IPS-20b (cell line): ENCODE results near the gene CCL7.

Experiments
- H3K27ac ChIP-seq: one replicate; pipeline ENCODE4 v1.5.1; 2013; ENCODE audit warnings: low read length
- H3K27me3 ChIP-seq: 2 replicates; pipeline ENCODE4 v1.6.1; 2013; ENCODE audit warnings: mild to moderate bottlenecking, low read length, inconsistent platforms; ENCODE audit not compliant: insufficient read depth
- H3K36me3 ChIP-seq: 2 replicates; pipeline ENCODE4 v1.6.1; 2013; ENCODE audit warnings: low read depth, mild to moderate bottlenecking, inconsistent platforms, low read length, moderate library complexity; ENCODE audit not compliant: insufficient read depth
- H3K4me1 ChIP-seq: 2 replicates; pipeline ENCODE4 v1.6.1; 2013; ENCODE audit warnings: mild to moderate bottlenecking, control low read depth, inconsistent platforms, low read length, moderate library complexity; ENCODE audit not compliant: insufficient read depth
- H3K4me3 ChIP-seq: 2 replicates; pipeline ENCODE4 v1.5.1; 2013; ENCODE audit warnings: mild to moderate bottlenecking, low read length, inconsistent platforms
- H3K9ac ChIP-seq: 2 replicates; pipeline ENCODE4 v1.6.1; 2013; ENCODE audit warnings: low read depth, mild to moderate bottlenecking, inconsistent platforms, low read length, moderate library complexity
- H3K9me3 ChIP-seq: 2 replicates; pipeline ENCODE4 v1.6.1; 2013; ENCODE audit warnings: mild to moderate bottlenecking, low read depth, low read length, inconsistent platforms; ENCODE audit not compliant: insufficient read depth

The CCL7 gene

GRCh38 chr17:34234616-34235015 lies 35.4 kb upstream of the CCL7 start:
- peaks cover 4% of the 10 kb centered on the region for H3K4me1 ChIP-seq
- no peaks in the 10 kb centered on the region for H3K27me3 ChIP-seq
- peaks cover 12% of the 10 kb centered on the region; the same call in 1 of the 2 replicates for H3K9me3 ChIP-seq
- H3K9ac ChIP-seq: no peak overlapping the region; the same call in 1 of the 2 replicates
- H3K36me3 ChIP-seq: no peaks in the 10 kb centered on the region
- no peak overlapping the region for H3K4me3 ChIP-seq
- H3K27ac ChIP-seq: no peak overlapping the region

- Histone ChIP-seq H3K9ac (no peak overlapping the region; the same call in 1 of the 2 replicates), H3K36me3 (no peaks in the 10 kb centered on the region), H3K4me1 (peaks cover 4% of the 10 kb centered on the region), H3K4me3 (no peak overlapping the region), H3K27ac (no peak overlapping the region), H3K27me3 (no peaks in the 10 kb centered on the region), H3K9me3 (peaks cover 3% of the 10 kb centered on the region; the same call in 1 of the 2 replicates)
Observed at GRCh38 chr17:34235389-34236028, 34.5 kb upstream of the CCL7 start.

DNA sequence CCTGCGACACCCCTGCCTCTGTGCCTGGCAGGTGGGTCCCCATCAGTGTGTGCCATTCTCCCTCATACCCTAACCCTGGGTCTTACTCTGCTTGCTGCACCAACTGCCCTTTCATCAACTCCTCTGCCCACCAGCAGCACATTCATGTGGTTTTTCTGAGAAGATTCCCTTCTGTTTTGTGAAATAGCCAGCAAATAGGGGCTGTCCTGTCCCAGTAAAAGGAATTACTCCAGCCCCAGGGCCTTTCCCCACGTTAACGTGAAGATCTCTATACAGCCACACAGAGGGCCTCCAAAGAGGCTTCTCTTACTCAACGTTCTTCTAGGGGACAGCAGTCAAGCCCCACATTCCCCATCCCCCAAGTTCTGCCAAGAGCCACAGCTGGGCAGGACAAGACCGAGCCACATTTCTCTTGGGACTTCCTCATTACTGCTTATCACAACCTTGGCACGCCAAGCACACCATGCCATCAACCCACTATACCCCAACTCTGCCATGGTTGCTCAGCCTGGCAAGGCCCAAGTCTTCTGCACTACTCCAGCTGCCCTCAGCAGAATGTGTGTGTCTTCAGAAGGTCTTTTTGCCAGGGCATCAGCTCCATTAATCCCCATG lies 33.6 kb upstream of the CCL7 start:
- H3K27ac ChIP-seq: no peak overlapping the region
- H3K27me3 ChIP-seq: no peaks in the 10 kb centered on the region
- H3K36me3 ChIP-seq: no peaks in the 10 kb centered on the region
- no peak overlapping the region for H3K9ac ChIP-seq
- H3K9me3 ChIP-seq: no peaks in the 10 kb centered on the region
- peaks cover 4% of the 10 kb centered on the region for H3K4me1 ChIP-seq
- H3K4me3 ChIP-seq: no peak overlapping the region

DNA sequence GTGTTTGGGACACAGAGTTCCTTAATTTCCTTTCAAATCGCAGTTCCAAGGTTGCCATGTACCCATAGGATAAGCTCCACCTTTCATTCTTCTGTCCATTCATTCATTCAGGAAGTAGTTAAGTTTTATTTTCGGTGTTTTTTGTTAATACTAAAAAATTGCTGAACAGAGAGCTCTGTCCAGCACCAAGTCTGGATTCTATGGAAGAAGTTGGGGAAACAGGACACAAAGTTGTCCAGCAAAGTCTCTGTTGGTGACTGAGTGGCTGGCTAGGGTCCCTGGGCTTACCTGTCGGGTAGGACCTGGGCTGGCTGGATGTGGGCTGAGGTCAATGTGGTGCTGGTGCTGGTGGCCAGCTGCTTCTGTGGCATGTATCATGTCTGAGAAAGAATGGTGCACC lies 32.6 kb upstream of the CCL7 start:
- no peaks in the 10 kb centered on the region for H3K36me3 ChIP-seq
- H3K4me1 ChIP-seq: peaks cover 7% of the 10 kb centered on the region
- H3K9ac ChIP-seq: no peak overlapping the region
- no peak overlapping the region for H3K4me3 ChIP-seq
- no peaks in the 10 kb centered on the region for H3K9me3 ChIP-seq
- H3K27ac ChIP-seq: no peak overlapping the region
- H3K27me3 ChIP-seq: no peaks in the 10 kb centered on the region

DNA sequence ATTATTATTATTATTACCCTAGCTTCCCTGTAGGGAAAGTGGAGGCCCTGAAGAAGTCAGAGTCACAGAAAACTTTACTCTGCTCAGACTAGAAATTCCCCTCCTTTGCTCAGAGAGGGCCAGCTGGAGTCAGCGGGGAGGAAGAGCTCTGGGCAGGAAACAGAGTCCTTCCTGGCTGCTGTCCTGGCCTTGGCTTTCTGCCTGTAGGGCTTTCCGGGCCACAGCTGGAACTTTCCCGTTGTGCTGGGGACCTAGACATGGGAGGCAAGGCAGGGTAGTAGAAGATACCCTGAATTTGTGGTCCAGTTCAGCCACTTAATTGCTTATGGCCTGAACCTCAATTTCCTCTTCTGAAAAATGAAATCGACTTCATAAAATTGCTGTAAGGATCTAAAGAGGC lies 29.0 kb upstream of the CCL7 start:
- H3K4me3 ChIP-seq: no peak overlapping the region
- no peaks in the 10 kb centered on the region for H3K36me3 ChIP-seq
- H3K27me3 ChIP-seq: no peaks in the 10 kb centered on the region
- no peak overlapping the region for H3K27ac ChIP-seq
- peaks cover 3% of the 10 kb centered on the region; the same call in 1 of the 2 replicates for H3K4me1 ChIP-seq
- H3K9me3 ChIP-seq: no peaks in the 10 kb centered on the region
- no peak overlapping the region for H3K9ac ChIP-seq

- Histone ChIP-seq H3K9ac (no peak overlapping the region), H3K27me3 (no peaks in the 10 kb centered on the region), H3K36me3 (no peaks in the 10 kb centered on the region), H3K4me3 (no peak overlapping the region), H3K27ac (no peak overlapping the region), H3K4me1 (peaks cover 3% of the 10 kb centered on the region; the same call in 1 of the 2 replicates), H3K9me3 (no peaks in the 10 kb centered on the region)
Observed at GRCh38 chr17:34242587-34243363, 27.2 kb upstream of the CCL7 start.

DNA sequence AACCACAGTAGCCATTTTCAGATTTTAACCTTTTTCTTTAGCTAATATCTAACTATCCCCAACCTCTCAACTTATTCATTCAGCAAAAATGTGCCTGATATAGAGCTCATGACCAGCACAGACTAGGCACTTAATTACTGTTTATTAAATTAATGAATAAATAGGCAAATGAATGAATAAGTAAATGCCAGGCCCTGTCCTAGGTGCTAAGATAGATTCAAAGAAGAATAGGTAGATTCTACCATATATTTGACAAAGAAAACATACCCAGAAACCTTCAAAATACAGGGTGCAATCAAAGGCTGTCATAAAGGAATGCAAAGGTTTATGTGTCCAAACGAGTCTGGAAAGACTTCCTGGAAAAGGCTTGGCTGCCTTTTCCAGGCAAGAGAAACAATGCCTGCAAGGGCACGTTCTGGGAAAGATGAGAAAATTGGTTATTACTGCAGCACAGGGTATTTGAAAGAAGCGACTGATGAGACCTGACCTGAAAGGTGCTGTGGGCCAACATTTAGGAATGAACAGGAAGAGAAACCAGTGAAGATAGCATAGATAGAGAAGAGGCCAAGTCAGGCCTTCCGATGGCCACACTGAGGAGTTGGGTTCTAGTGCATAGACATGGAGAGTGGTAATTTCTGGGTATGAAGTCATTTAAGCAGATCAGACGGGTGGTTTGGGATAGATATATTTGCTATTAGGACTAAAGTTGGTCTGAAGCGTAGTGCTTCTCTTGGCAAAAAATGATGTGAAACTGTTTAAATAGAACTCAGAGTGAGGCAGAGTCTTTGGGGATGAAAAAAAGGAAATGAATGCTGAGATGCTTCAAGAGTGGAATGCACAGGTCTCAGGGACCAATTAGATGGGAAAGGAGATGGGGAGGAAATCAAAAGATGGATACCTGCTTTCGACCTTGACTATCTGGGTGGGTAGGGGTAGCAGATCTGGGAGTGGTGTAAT lies 26.4 kb upstream of the CCL7 start:
- H3K9me3 ChIP-seq: no peaks in the 10 kb centered on the region
- H3K4me1 ChIP-seq: peaks cover 3% of the 10 kb centered on the region; the same call in 1 of the 2 replicates
- H3K27me3 ChIP-seq: no peaks in the 10 kb centered on the region
- H3K9ac ChIP-seq: no peak overlapping the region
- no peak overlapping the region for H3K27ac ChIP-seq
- no peak overlapping the region for H3K4me3 ChIP-seq
- no peaks in the 10 kb centered on the region for H3K36me3 ChIP-seq

DNA sequence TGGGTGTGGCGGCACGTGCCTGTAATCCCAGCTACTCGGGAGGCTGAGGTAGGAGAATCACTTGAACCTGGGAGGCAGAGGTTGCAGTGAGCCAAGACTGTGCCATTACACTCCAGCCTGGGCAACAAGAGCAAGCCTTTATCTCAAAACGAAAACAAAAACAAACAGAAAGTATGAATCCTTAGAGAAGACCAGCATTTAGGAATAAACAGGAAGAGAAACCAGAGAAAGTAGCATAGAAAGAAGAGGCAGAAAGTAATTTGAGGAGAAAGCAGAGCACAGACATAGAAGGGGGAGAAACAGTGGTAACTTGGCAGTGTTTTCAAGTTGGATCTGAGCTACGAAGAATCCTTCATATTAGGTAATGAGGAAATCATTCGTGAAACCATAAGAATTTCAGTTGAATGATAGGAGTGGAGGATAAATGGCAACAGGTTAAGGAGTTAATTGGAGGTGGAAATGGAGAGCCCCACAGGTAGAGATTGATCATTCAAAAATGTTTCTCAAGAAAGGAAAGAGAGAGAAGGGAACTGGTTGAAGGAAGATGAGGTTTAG lies 24.6 kb upstream of the CCL7 start:
- no peaks in the 10 kb centered on the region for H3K27me3 ChIP-seq
- no peak overlapping the region for H3K27ac ChIP-seq
- peaks cover 3% of the 10 kb centered on the region; the same call in 1 of the 2 replicates for H3K4me1 ChIP-seq
- H3K9ac ChIP-seq: no peak overlapping the region
- H3K4me3 ChIP-seq: no peak overlapping the region
- no peaks in the 10 kb centered on the region for H3K9me3 ChIP-seq
- H3K36me3 ChIP-seq: no peaks in the 10 kb centered on the region

- no peaks in the 10 kb centered on the region for H3K27me3 ChIP-seq
- no peaks in the 10 kb centered on the region for H3K9me3 ChIP-seq
- no peaks in the 10 kb centered on the region for H3K36me3 ChIP-seq
- peaks cover 3% of the 10 kb centered on the region; the same call in 1 of the 2 replicates for H3K4me1 ChIP-seq
- no peak overlapping the region for H3K9ac ChIP-seq
- no peak overlapping the region for H3K27ac ChIP-seq
- no peak overlapping the region for H3K4me3 ChIP-seq
Observed at GRCh38 chr17:34246446-34246845, 23.6 kb upstream of the CCL7 start.

- Histone ChIP-seq H3K36me3 (no peaks in the 10 kb centered on the region), H3K27me3 (no peaks in the 10 kb centered on the region), H3K27ac (no peak overlapping the region), H3K4me1 (peaks cover 3% of the 10 kb centered on the region; the same call in 1 of the 2 replicates), H3K9me3 (no peaks in the 10 kb centered on the region), H3K9ac (no peak overlapping the region), H3K4me3 (no peak overlapping the region)
Observed at GRCh38 chr17:34246881-34247280, 23.1 kb upstream of the CCL7 start.
